HepG2 (cell line): ENCODE results near the gene CHCHD1.

Source experiments
- CSRNP2 ChIP-seq: sonication (generic); formaldehyde crosslinking; conservative IDR thresholded peaks from 2 replicates; pipeline ENCODE4 v1.8.0; 2022; ENCODE audit warnings: low read depth, missing genetic modification reagents
- CTCF ChIP-seq: sonication (generic); formaldehyde crosslinking; IDR thresholded peaks from 2 replicates; pipeline ENCODE4 v1.5.0; 2020; ENCODE audit warnings: mild to moderate bottlenecking, missing genetic modification reagents, moderate library complexity
- ETV6 ChIP-seq: sonication (generic); formaldehyde crosslinking; conservative IDR thresholded peaks from 2 replicates; pipeline ENCODE4 v1.4.0; 2020; ENCODE audit warnings: missing genetic modification reagents
- PBX2 ChIP-seq: IDR thresholded peaks from 2 replicates; pipeline ENCODE4 v1.6.1; 2016; ENCODE audit warnings: control low read depth
- POLR2AphosphoS5 ChIP-seq: IDR thresholded peaks from 2 replicates; pipeline ENCODE4 v1.6.1; 2012; ENCODE audit warnings: low read depth, low read length
- TRAFD1 ChIP-seq: sonication (generic); formaldehyde crosslinking; IDR thresholded peaks from 2 replicates; pipeline ENCODE4 v1.5.1; 2020; ENCODE audit warnings: missing genetic modification reagents, mild to moderate bottlenecking, borderline replicate concordance

GRCh38 chr10:73780301-73780700, 1.5 kb upstream of the CHCHD1 start:
- no peak for TF ChIP-seq ETV6
- TF ChIP-seq POLR2AphosphoS5: no peak
- TF ChIP-seq TRAFD1 (CRISPR knock-in tag): no peak
- no peak for TF ChIP-seq CTCF (CRISPR knock-in tag)
- no peak for TF ChIP-seq CSRNP2
- no peak for TF ChIP-seq PBX2 (CRISPR knock-in tag)
